Measurements from ENCODE around the gene BTBD9. TPM values are rescaled to one million over a fixed set of nuclear protein-coding genes. Genes with fewer than 3 reads are reported as not detected.

BTBD9 gene
- total and polyA plus RNA-seq, 2 of the 13 experiments (the other 11 are each of a cell fraction or from before 2014, with no cell fraction given), result 1.2 to 3.0 TPM

DNA sequence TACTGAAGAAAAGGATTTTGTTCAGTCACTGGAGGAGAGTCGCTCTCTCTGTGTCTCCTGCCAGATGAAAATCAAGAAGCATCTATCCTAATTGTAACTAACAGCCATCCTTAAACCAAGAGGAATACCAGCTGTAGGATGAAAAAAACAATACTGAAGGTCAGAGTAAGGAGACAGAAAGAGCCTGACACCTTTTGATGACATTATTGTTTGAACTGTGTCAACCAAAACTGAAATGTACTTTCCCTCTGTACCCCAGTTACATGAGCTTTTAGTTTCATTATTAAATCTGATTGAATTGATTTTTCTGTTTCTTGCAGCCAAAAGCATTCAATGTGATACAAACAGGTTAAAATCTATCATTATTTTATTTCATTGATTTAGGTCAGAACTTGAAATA lies 17.2 kb upstream of the BTBD9 start:
- no peak overlapping the region for H3K4me3 ChIP-seq (replicated peaks in 1 of 3; ENCODE audit: insufficient read depth in 1 of 3, low read depth in 2 of 3, low read length in 3 of 3)
- peaks cover 0 to 2% of the 10 kb centered on the region in 2 experiments; a peak in 1 of 5 replicates for H3K27me3 ChIP-seq (ENCODE audit: control insufficient read depth in 1 of 2, insufficient read depth in 2 of 2, low read length in 2 of 2)
- FAIRE-seq (no peak), DNase-seq (ENCODE audit: low spot score) (no peak), ATAC-seq (no peak)
- no peaks in the 10 kb centered on the region for H4K20me1 ChIP-seq (ENCODE audit: insufficient read depth, low read length)
- no peaks in the 10 kb centered on the region for H3K9me3 ChIP-seq (ENCODE audit: low read length)
- in situ Hi-C loops (cut with HindIII; ENCODE audit: extremely low pct_ligation_motif_present, low pct_unique_long_range_greater_than_20kb) (no loop called here), intact Hi-C loops (cut with micrococcal nuclease; ENCODE audit: unreplicated experiment) (no loop called here)
- H3K4me2 ChIP-seq (ENCODE audit: low read depth, low read length), result no peak overlapping the region
- no peak overlapping the region for H2AFZ ChIP-seq (ENCODE audit: low read length)
- no peak overlapping the region for H3K27ac ChIP-seq (ENCODE audit: extremely low read length, insufficient read depth, low read length)
- POLR2A ChIA-PET, result no interaction called here
- BruUV-seq (replicated peaks), result no TSS peak
- H3K9ac ChIP-seq (ENCODE audit: insufficient read depth, low read depth, low read length), result no peak overlapping the region
- no peaks in the 10 kb centered on the region for H3K79me2 ChIP-seq (ENCODE audit: insufficient read depth, low read length)
- no peaks in the 10 kb centered on the region for H3K36me3 ChIP-seq (replicated peaks in 1 of 2; ENCODE audit: control insufficient read depth in 1 of 2, insufficient read depth in 2 of 2, low read length in 2 of 2)
- no peaks in the 10 kb centered on the region for H3K4me1 ChIP-seq (ENCODE audit: insufficient read depth, low read length)
- 92% methylated on average over 1 of the region's 1 CpG for WGBS (ENCODE audit: low lambda C conversion rate)
- CTCF ChIA-PET (ENCODE audit: low intra/inter-chr PET ratio, low total read pairs), result no interaction called here
- TF ChIP-seq ATF7-NPFF (CRISPR knock-in tag; IDR thresholded peaks at IDR 0.05; ENCODE audit: low read depth) (no peak), ELK4 (CRISPR knock-in tag; IDR thresholded peaks at IDR 0.05; ENCODE audit: borderline replicate concordance) (no peak), POLR2AphosphoS2 (IDR thresholded peaks at IDR 0.05; ENCODE audit: low read depth, low read length) (no peak), FIP1L1 (IDR thresholded peaks at IDR 0.05; ENCODE audit: borderline replicate concordance, insufficient read depth, low read depth, low read length) (no peak), POLR2G (IDR thresholded peaks at IDR 0.05; ENCODE audit: low read depth, low read length) (no peak), ZBTB21 (CRISPR knock-in tag; IDR thresholded peaks at IDR 0.05) (no peak), NR0B2 (CRISPR knock-in tag; IDR thresholded peaks at IDR 0.05) (no peak), ZBED4 (CRISPR knock-in tag; IDR thresholded peaks at IDR 0.05; ENCODE audit: borderline replicate concordance) (no peak), ZNF704 (CRISPR knock-in tag; IDR thresholded peaks at IDR 0.05; ENCODE audit: borderline replicate concordance) (no peak), DNMT1 (CRISPR knock-in tag; IDR thresholded peaks at IDR 0.05) (no peak)
- TF ChIP-seq, protein P1, sequence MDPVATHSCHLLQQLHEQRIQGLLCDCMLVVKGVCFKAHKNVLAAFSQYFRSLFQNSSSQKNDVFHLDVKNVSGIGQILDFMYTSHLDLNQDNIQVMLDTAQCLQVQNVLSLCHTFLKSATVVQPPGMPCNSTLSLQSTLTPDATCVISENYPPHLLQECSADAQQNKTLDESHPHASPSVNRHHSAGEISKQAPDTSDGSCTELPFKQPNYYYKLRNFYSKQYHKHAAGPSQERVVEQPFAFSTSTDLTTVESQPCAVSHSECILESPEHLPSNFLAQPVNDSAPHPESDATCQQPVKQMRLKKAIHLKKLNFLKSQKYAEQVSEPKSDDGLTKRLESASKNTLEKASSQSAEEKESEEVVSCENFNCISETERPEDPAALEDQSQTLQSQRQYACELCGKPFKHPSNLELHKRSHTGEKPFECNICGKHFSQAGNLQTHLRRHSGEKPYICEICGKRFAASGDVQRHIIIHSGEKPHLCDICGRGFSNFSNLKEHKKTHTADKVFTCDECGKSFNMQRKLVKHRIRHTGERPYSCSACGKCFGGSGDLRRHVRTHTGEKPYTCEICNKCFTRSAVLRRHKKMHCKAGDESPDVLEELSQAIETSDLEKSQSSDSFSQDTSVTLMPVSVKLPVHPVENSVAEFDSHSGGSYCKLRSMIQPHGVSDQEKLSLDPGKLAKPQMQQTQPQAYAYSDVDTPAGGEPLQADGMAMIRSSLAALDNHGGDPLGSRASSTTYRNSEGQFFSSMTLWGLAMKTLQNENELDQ (CRISPR knock-in tag; IDR thresholded peaks at IDR 0.05; ENCODE audit: borderline replicate concordance), result no peak
- TF ChIP-seq, protein P2, sequence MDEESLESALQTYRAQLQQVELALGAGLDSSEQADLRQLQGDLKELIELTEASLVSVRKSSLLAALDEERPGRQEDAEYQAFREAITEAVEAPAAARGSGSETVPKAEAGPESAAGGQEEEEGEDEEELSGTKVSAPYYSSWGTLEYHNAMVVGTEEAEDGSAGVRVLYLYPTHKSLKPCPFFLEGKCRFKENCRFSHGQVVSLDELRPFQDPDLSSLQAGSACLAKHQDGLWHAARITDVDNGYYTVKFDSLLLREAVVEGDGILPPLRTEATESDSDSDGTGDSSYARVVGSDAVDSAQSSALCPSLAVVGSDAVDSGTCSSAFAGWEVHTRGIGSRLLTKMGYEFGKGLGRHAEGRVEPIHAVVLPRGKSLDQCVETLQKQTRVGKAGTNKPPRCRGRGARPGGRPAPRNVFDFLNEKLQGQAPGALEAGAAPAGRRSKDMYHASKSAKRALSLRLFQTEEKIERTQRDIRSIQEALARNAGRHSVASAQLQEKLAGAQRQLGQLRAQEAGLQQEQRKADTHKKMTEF (CRISPR knock-in tag; IDR thresholded peaks at IDR 0.05), result no peak
